ENCODE data around the gene CLIC3.

DNA sequence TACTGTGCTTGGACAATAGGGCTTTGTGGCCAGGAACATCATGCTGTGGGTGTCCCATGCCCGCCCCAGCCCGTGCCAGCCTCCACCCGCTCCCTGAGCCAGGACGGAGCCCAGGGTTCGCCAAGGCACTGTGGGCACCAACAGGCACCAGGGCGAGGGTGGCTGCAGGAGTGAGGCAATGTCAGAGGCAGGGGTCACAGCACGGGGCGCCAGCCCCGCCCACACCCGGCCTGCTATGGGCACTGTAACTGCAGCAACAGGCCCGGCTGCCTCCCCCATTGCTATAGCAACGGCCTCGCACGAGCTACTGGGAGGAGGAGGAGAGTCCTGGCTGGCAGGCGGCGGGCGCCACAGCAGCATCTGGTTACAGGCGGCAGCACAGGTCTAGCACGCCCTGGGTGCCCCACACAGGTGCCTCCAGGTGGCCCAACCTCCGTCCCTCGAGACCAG lies 29.2 kb upstream of the CLIC3 start:
- TF ChIP-seq POLR2A (IDR thresholded peaks at IDR 0.05) (no peak), EP300 (IDR thresholded peaks at IDR 0.05; ENCODE audit: low read depth) (no peak)
- TF ChIP-seq, protein P1, sequence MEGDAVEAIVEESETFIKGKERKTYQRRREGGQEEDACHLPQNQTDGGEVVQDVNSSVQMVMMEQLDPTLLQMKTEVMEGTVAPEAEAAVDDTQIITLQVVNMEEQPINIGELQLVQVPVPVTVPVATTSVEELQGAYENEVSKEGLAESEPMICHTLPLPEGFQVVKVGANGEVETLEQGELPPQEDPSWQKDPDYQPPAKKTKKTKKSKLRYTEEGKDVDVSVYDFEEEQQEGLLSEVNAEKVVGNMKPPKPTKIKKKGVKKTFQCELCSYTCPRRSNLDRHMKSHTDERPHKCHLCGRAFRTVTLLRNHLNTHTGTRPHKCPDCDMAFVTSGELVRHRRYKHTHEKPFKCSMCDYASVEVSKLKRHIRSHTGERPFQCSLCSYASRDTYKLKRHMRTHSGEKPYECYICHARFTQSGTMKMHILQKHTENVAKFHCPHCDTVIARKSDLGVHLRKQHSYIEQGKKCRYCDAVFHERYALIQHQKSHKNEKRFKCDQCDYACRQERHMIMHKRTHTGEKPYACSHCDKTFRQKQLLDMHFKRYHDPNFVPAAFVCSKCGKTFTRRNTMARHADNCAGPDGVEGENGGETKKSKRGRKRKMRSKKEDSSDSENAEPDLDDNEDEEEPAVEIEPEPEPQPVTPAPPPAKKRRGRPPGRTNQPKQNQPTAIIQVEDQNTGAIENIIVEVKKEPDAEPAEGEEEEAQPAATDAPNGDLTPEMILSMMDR (IDR thresholded peaks at IDR 0.05): no peak
